HG02885 (cell line): ENCODE data around the gene UGCG.
A peak's percentile ranks its signal among the peaks of the same experiment; 100 is the strongest.
"Not testable (repeated sequence)": the region's sequence is repeated elsewhere in the genome, so short reads cannot be mapped to it uniquely, and the experiment has no call there.

Source experiments
- ATAC-seq: cut with Tn5 transposase; IDR thresholded peaks from one replicate; pipeline ENCODE4 v1.9.1; 2021; ENCODE audit warnings: mild to moderate bottlenecking; ENCODE audit not compliant: unreplicated experiment, poor library complexity

UGCG gene

GRCh38 chr9:111886983-111887718 lies 9.5 kb upstream of the UGCG start:
- ATAC-seq = no peak

- ATAC-seq = no peak
Measured at GRCh38 chr9:111890334-111890733, 6.3 kb upstream of the UGCG start.

- not testable (repeated sequence) for ATAC-seq
Measured at GRCh38 chr9:111890867-111891266, 5.7 kb upstream of the UGCG start.

GRCh38 chr9:111891910-111892499 lies 4.6 kb upstream of the UGCG start:
- ATAC-seq = no peak

GRCh38 chr9:111896942-111897600 lies 457 bp downstream of the UGCG start:
- peak; percentile 46 for ATAC-seq

- peak; percentile 24 for ATAC-seq
Measured at GRCh38 chr9:111897601-111898137, 1.1 kb downstream of the UGCG start.

- ATAC-seq = no peak
Measured at GRCh38 chr9:111898331-111899096, 1.9 kb downstream of the UGCG start.

GRCh38 chr9:111900151-111900857 lies 3.7 kb downstream of the UGCG start:
- ATAC-seq = no peak

- no peak for ATAC-seq
Measured at GRCh38 chr9:111900858-111901612, 4.4 kb downstream of the UGCG start.

- ATAC-seq = no peak
Measured at GRCh38 chr9:111902391-111903139, 6.0 kb downstream of the UGCG start.

- ATAC-seq = not testable (repeated sequence)
Measured at GRCh38 chr9:111903535-111903934, 6.9 kb downstream of the UGCG start.

GRCh38 chr9:111904026-111904425 lies 7.4 kb downstream of the UGCG start:
- no peak for ATAC-seq

- ATAC-seq = no peak
Measured at GRCh38 chr9:111904891-111905291, 8.3 kb downstream of the UGCG start.

GRCh38 chr9:111907147-111907546 lies 10.5 kb downstream of the UGCG start:
- ATAC-seq = no peak

GRCh38 chr9:111909444-111909843 lies 12.8 kb downstream of the UGCG start:
- peak; percentile 42 for ATAC-seq

- no peak for ATAC-seq
Measured at GRCh38 chr9:111910428-111910827, 13.8 kb downstream of the UGCG start.

GRCh38 chr9:111913159-111913558 lies 16.5 kb downstream of the UGCG start:
- no peak for ATAC-seq

- no peak for ATAC-seq
Measured at GRCh38 chr9:111914749-111915424, 18.3 kb downstream of the UGCG start.
